Measurements from ENCODE around the gene SLC37A2. TPM values are rescaled to one million over a fixed set of nuclear protein-coding genes. Genes with fewer than 3 reads are reported as not detected.
"Not testable (repeated sequence)": the region's sequence is repeated elsewhere in the genome, so short reads cannot be mapped to it uniquely, and the experiment has no call there.

Gene SLC37A2
- 1 to 10 TPM; 1.0 to 1.5 TPM for total RNA-seq

GRCh38 chr11:125062931-125063428 lies at the start of gene SLC37A2:
Gene SLC37A2 (plus strand): TSS chr11:125063305. CDS start chr11:125063368, 63 bp downstream.
- DNase-seq (peak; percentile 60), ATAC-seq (replicated peaks in 1 of 2) (peak; percentile 86 to 90)
- Mint-ChIP-seq H3K27me3 (ENCODE audit: low read depth) (peaks cover 42% of the 10 kb centered on the region), H3K9me3 (no peaks in the 10 kb centered on the region), H3K27ac (no peak within 1 kb of the TSS), H3K4me1 (ENCODE audit: low read depth) (peaks cover 13% of the 10 kb centered on the region), H3K36me3 (ENCODE audit: insufficient read depth in 2 of 2) (no peaks in the 10 kb centered on the region), H3K4me3 (peak within 1 kb of the TSS; percentile 83 to 85)

- Mint-ChIP-seq H3K36me3 (ENCODE audit: insufficient read depth in 2 of 2) (no peaks in the 10 kb centered on the region), H3K9me3 (peaks cover 2 to 3% of the 10 kb centered on the region in 2 donors), H3K4me1 (ENCODE audit: low read depth) (peaks cover 6% of the 10 kb centered on the region), H3K27me3 (ENCODE audit: low read depth) (no peaks in the 10 kb centered on the region), H3K27ac (no peak overlapping the region), H3K4me3 (no peak overlapping the region)
- ATAC-seq (replicated peaks in 1 of 2) (peak; percentile 47), DNase-seq (no peak)
Observed at GRCh38 chr11:125016413-125016812, 46.7 kb upstream of the SLC37A2 start.

- Mint-ChIP-seq H3K27ac (no peak overlapping the region), H3K4me3 (no peak overlapping the region), H3K27me3 (ENCODE audit: low read depth) (no peaks in the 10 kb centered on the region)
Observed at GRCh38 chr11:125020342-125020741, 42.8 kb upstream of the SLC37A2 start.

GRCh38 chr11:125022551-125022950 lies 40.6 kb upstream of the SLC37A2 start:
- ATAC-seq (replicated peaks in 1 of 2) (no peak), DNase-seq (no peak)
- Mint-ChIP-seq H3K4me1 (ENCODE audit: low read depth) (no peaks in the 10 kb centered on the region), H3K9me3 (no peaks in the 10 kb centered on the region), H3K27ac (no peak overlapping the region), H3K4me3 (no peak overlapping the region), H3K36me3 (ENCODE audit: insufficient read depth in 2 of 2) (no peaks in the 10 kb centered on the region), H3K27me3 (ENCODE audit: low read depth) (no peaks in the 10 kb centered on the region)

More at GRCh38 chr11:125020342-125020741, 42.8 kb upstream of the SLC37A2 start:
- no peaks in the 10 kb centered on the region for H3K36me3 Mint-ChIP-seq (ENCODE audit: insufficient read depth in 2 of 2)
- no peaks in the 10 kb centered on the region for H3K9me3 Mint-ChIP-seq
- ATAC-seq (replicated peaks in 1 of 2) (no peak), DNase-seq (no peak)
- peaks cover 6% of the 10 kb centered on the region for H3K4me1 Mint-ChIP-seq (ENCODE audit: low read depth)

- no peaks in the 10 kb centered on the region for H3K4me1 Mint-ChIP-seq (ENCODE audit: low read depth)
- H3K9me3 Mint-ChIP-seq: peaks cover 4 to 8% of the 10 kb centered on the region in 2 donors
- DNase-seq (no peak), ATAC-seq (replicated peaks in 1 of 2) (no peak)
- H3K36me3 Mint-ChIP-seq (ENCODE audit: insufficient read depth in 2 of 2): peaks cover 0 to 5% of the 10 kb centered on the region in 2 donors
- no peak overlapping the region for H3K27ac Mint-ChIP-seq
- no peak overlapping the region for H3K4me3 Mint-ChIP-seq
- no peaks in the 10 kb centered on the region for H3K27me3 Mint-ChIP-seq (ENCODE audit: low read depth)
Observed at GRCh38 chr11:125025968-125026367, 37.1 kb upstream of the SLC37A2 start.

GRCh38 chr11:125029431-125029830 lies 33.7 kb upstream of the SLC37A2 start:
- not testable (repeated sequence) for ATAC-seq (replicated peaks in 1 of 2); H3K27ac Mint-ChIP-seq; H3K4me3 Mint-ChIP-seq; DNase-seq; H3K27me3 Mint-ChIP-seq (ENCODE audit: low read depth); H3K4me1 Mint-ChIP-seq (ENCODE audit: low read depth)
- Mint-ChIP-seq H3K36me3 (ENCODE audit: insufficient read depth in 2 of 2) (peaks cover 10 to 11% of the 10 kb centered on the region in 2 donors), H3K9me3 (peaks cover 11 to 13% of the 10 kb centered on the region in 2 donors)

- Mint-ChIP-seq H3K36me3 (ENCODE audit: insufficient read depth in 2 of 2) (peaks cover 9 to 18% of the 10 kb centered on the region in 2 donors), H3K4me3 (no peak overlapping the region), H3K4me1 (ENCODE audit: low read depth) (peaks cover 10% of the 10 kb centered on the region), H3K27me3 (ENCODE audit: low read depth) (no peaks in the 10 kb centered on the region), H3K9me3 (peaks cover 8 to 9% of the 10 kb centered on the region in 2 donors), H3K27ac (no peak overlapping the region)
- ATAC-seq (replicated peaks in 1 of 2) (peak; percentile 88 to 92), DNase-seq (no peak)
Observed at GRCh38 chr11:125036933-125037332, 26.2 kb upstream of the SLC37A2 start.

- Mint-ChIP-seq H3K27me3 (ENCODE audit: low read depth) (no peaks in the 10 kb centered on the region), H3K4me1 (ENCODE audit: low read depth) (no peaks in the 10 kb centered on the region), H3K9me3 (peaks cover 1 to 2% of the 10 kb centered on the region in 2 donors), H3K4me3 (no peak overlapping the region), H3K27ac (no peak overlapping the region), H3K36me3 (ENCODE audit: insufficient read depth in 2 of 2) (no peaks in the 10 kb centered on the region)
- no peak for ATAC-seq (replicated peaks in 1 of 2)
- DNase-seq: no peak
Observed at GRCh38 chr11:125049164-125049792, 13.8 kb upstream of the SLC37A2 start.

GRCh38 chr11:125052047-125052446 lies 11.1 kb upstream of the SLC37A2 start:
- no peaks in the 10 kb centered on the region for H3K36me3 Mint-ChIP-seq (ENCODE audit: insufficient read depth in 2 of 2)
- DNase-seq: no peak
- H3K4me3 Mint-ChIP-seq: no peak overlapping the region
- ATAC-seq (replicated peaks in 1 of 2): no peak
- H3K4me1 Mint-ChIP-seq (ENCODE audit: low read depth): no peaks in the 10 kb centered on the region
- H3K27me3 Mint-ChIP-seq (ENCODE audit: low read depth): no peaks in the 10 kb centered on the region
- H3K9me3 Mint-ChIP-seq: no peaks in the 10 kb centered on the region
- no peak overlapping the region for H3K27ac Mint-ChIP-seq

- no peak overlapping the region for H3K4me3 Mint-ChIP-seq
Observed at GRCh38 chr11:125053167-125053566, 9.9 kb upstream of the SLC37A2 start.

GRCh38 chr11:125055107-125055715 lies 7.9 kb upstream of the SLC37A2 start:
- no peak overlapping the region for H3K27ac Mint-ChIP-seq
- no peak overlapping the region for H3K4me3 Mint-ChIP-seq
- ATAC-seq (replicated peaks in 1 of 2) (no peak), DNase-seq (no peak)
- H3K36me3 Mint-ChIP-seq (ENCODE audit: insufficient read depth in 2 of 2): no peaks in the 10 kb centered on the region
- H3K4me1 Mint-ChIP-seq (ENCODE audit: low read depth): no peaks in the 10 kb centered on the region
- no peaks in the 10 kb centered on the region for H3K27me3 Mint-ChIP-seq (ENCODE audit: low read depth)
- no peaks in the 10 kb centered on the region for H3K9me3 Mint-ChIP-seq

More at GRCh38 chr11:125053167-125053566, 9.9 kb upstream of the SLC37A2 start:
- Mint-ChIP-seq H3K4me1 (ENCODE audit: low read depth) (no peaks in the 10 kb centered on the region), H3K27me3 (ENCODE audit: low read depth) (no peaks in the 10 kb centered on the region), H3K36me3 (ENCODE audit: insufficient read depth in 2 of 2) (no peaks in the 10 kb centered on the region), H3K9me3 (no peaks in the 10 kb centered on the region), H3K27ac (no peak overlapping the region)
- ATAC-seq (replicated peaks in 1 of 2) (peak in 1 of 2 donors; percentile 69), DNase-seq (no peak)

GRCh38 chr11:125056111-125056510 lies 7.0 kb upstream of the SLC37A2 start:
- ATAC-seq (replicated peaks in 1 of 2); H3K27me3 Mint-ChIP-seq (ENCODE audit: low read depth); H3K4me3 Mint-ChIP-seq; DNase-seq; H3K4me1 Mint-ChIP-seq (ENCODE audit: low read depth); H3K36me3 Mint-ChIP-seq (ENCODE audit: insufficient read depth in 2 of 2); H3K27ac Mint-ChIP-seq; H3K9me3 Mint-ChIP-seq: not testable (repeated sequence)

- Mint-ChIP-seq H3K36me3 (ENCODE audit: insufficient read depth in 2 of 2) (no peaks in the 10 kb centered on the region), H3K27ac (no peak overlapping the region), H3K9me3 (no peaks in the 10 kb centered on the region), H3K27me3 (ENCODE audit: low read depth) (peaks cover 12% of the 10 kb centered on the region), H3K4me3 (no peak overlapping the region), H3K4me1 (ENCODE audit: low read depth) (peaks cover 4% of the 10 kb centered on the region)
- no peak for ATAC-seq (replicated peaks in 1 of 2)
- no peak for DNase-seq
Observed at GRCh38 chr11:125056931-125057692, 6.0 kb upstream of the SLC37A2 start.

Measured in activated T-cell treated with anti-CD3 and anti-CD28 coated beads, Interleukin-2, amount 50 U/mL, for 72 hours (primary cell).